HepG2 (cell line): ENCODE measurements around the gene HMGB2. TPM values are rescaled to one million over a fixed set of nuclear protein-coding genes. Genes with fewer than 3 reads are reported as not detected.

Source experiments
- ATAC-seq: fragments of 200-7000 bp; cut with Tn5 transposase; 3 replicates; pipeline ENCODE4 v1.9.1; 2020; ENCODE audit warnings: mild to moderate bottlenecking, moderate library complexity
- BruUV-seq: library from RNA; stranded (reverse); fragments of 400-500 nt; replicated peaks from 2 replicates; lab custom pipeline; 2021; lab: Mats Ljungman, UMichigan
- CTCF ChIA-PET: fragments of 300-600 bp; formaldehyde crosslinking; extraction: SDS; loops from one replicate; lab custom pipeline; 2021; ENCODE audit warnings: low total read pairs, inconsistent platforms, low intra/inter-chr PET ratio; lab: Yijun Ruan, JAX
- POLR2A ChIA-PET: fragments of 350-600 bp; sonication (Branson Sonifier 250); formaldehyde crosslinking; loops from one replicate; lab custom pipeline; 2020; ENCODE audit warnings: antibody characterized with exemption, inconsistent platforms; lab: Yijun Ruan, JAX
- DNase-seq: peaks from one replicate; pipeline ENCODE4 v3.0.0-alpha.2; 2015; ENCODE audit warnings: low spot score
- FAIRE-seq: peaks from 3 replicates; lab custom pipeline; 2011; peaks lifted over from hg19 to GRCh38; lab: Jason Lieb, UNC
- H2AFZ ChIP-seq: one replicate; pipeline ENCODE4 v1.6.1; 2011; ENCODE audit warnings: low read length, inconsistent platforms
- H3K27ac ChIP-seq: fragments of 300-600 bp; 3 replicates; pipeline ENCODE4 v1.8.0; 2011; ENCODE audit warnings: mixed run types, mild to moderate bottlenecking, mixed read lengths, low read length, inconsistent platforms; ENCODE audit not compliant: insufficient read depth; ENCODE audit errors: extremely low read length
- H3K27me3 ChIP-seq, 2 experiments: fragments of 200-600 bp in 1 of 2; 2 replicates in 1 of 2; 3 replicates in 1 of 2; pipeline versions ENCODE4 v1.6.0 to v1.8.0; 2011; ENCODE audit warnings: low read length in 2 of 2, mild to moderate bottlenecking in 2 of 2, moderate library complexity in 2 of 2, inconsistent platforms in 1 of 2; ENCODE audit not compliant: insufficient read depth in 2 of 2, control insufficient read depth in 1 of 2
- H3K36me3 ChIP-seq, 2 experiments: fragments of 200-600 bp in 1 of 2; replicated peaks in 1 of 2; 2 replicates in 1 of 2; 3 replicates in 1 of 2; pipeline versions ENCODE4 v1.5.1 to v1.8.0; 2011; ENCODE audit warnings: low read length in 2 of 2, inconsistent platforms in 1 of 2; ENCODE audit not compliant: insufficient read depth in 2 of 2, control insufficient read depth in 1 of 2
- H3K4me1 ChIP-seq: 2 replicates; pipeline ENCODE4 v1.5.1; 2012; ENCODE audit warnings: low read length, inconsistent platforms; ENCODE audit not compliant: insufficient read depth
- H3K4me2 ChIP-seq: 2 replicates; pipeline ENCODE4 v1.6.0; 2011; ENCODE audit warnings: low read depth, low read length, inconsistent platforms
- H3K4me3 ChIP-seq, 3 experiments: fragments of 200-600 bp in 1 of 3; sonication (generic), shearing (Covaris generic) in 1 of 3; replicated peaks in 1 of 3; 2 replicates each; pipeline ENCODE4 v1.5.1; 2011 to 2016; ENCODE audit warnings: low read length in 3 of 3, inconsistent platforms in 2 of 3, low read depth in 2 of 3, mild to moderate bottlenecking in 2 of 3, control low read depth in 1 of 3, mixed read lengths in 1 of 3; ENCODE audit not compliant: insufficient read depth in 1 of 3
- H3K79me2 ChIP-seq: one replicate; pipeline ENCODE4 v1.6.1; 2011; ENCODE audit warnings: low read length, inconsistent platforms; ENCODE audit not compliant: insufficient read depth
- H3K9ac ChIP-seq: 2 replicates; pipeline ENCODE4 v1.6.0; 2011; ENCODE audit warnings: mild to moderate bottlenecking, low read depth, low read length, inconsistent platforms; ENCODE audit not compliant: insufficient read depth
- H3K9me3 ChIP-seq: 2 replicates; pipeline ENCODE4 v1.5.1; 2012; ENCODE audit warnings: mild to moderate bottlenecking, low read length
- H4K20me1 ChIP-seq: 2 replicates; pipeline ENCODE4 v1.6.0; 2011; ENCODE audit warnings: inconsistent platforms, mild to moderate bottlenecking, low read length, moderate library complexity; ENCODE audit not compliant: insufficient read depth
- ASH2L ChIP-seq: fragments of 300-600, 200-600 bp; sonication (generic); IDR thresholded peaks from 2 replicates; pipeline ENCODE4 v1.7.0; 2017; ENCODE audit warnings: low read depth, mild to moderate bottlenecking, moderate library complexity, mixed read lengths, low read length; ENCODE audit not compliant: insufficient read length
- MEIS2 ChIP-seq: sonication (generic); formaldehyde crosslinking; IDR thresholded peaks from 2 replicates; pipeline ENCODE4 v1.9.0; 2021; ENCODE audit warnings: mild to moderate bottlenecking, missing genetic modification reagents
- TBL1XR1 ChIP-seq: fragments of 150-350 bp; IDR thresholded peaks from 2 replicates; pipeline ENCODE4 v1.6.1; 2014; ENCODE audit warnings: borderline replicate concordance, low read length; ENCODE audit not compliant: partially characterized antibody
- ZNF670 ChIP-seq: sonication (generic); formaldehyde crosslinking; IDR thresholded peaks from 2 replicates; pipeline ENCODE4 v1.8.0; 2022; ENCODE audit warnings: mild to moderate bottlenecking, missing genetic modification reagents, borderline replicate concordance
- ZNF878 ChIP-seq: sonication (generic); formaldehyde crosslinking; IDR thresholded peaks from 2 replicates; pipeline ENCODE4 v1.8.1; 2023; ENCODE audit warnings: mild to moderate bottlenecking, missing genetic modification reagents, moderate library complexity
- ZSCAN20 ChIP-seq: sonication (generic); formaldehyde crosslinking; IDR thresholded peaks from 2 replicates; pipeline ENCODE4 v1.4.0; 2020; ENCODE audit warnings: missing genetic modification reagents, mild to moderate bottlenecking, borderline replicate concordance
- WGBS: methylation state at CpG from one replicate; pipeline ENCODE4 v1.1.6; 2017; ENCODE audit warnings: low lambda C conversion rate; 5-methylcytosine and 5-hydroxymethylcytosine counted together
- in situ Hi-C: cut with HindIII; loops from 2 replicates; pipeline ENCODE4 v1.10.0; 2017; ENCODE audit warnings: low pct_unique_long_range_greater_than_20kb; ENCODE audit not compliant: extremely low pct_ligation_motif_present
- intact Hi-C: fragments of 100-400 bp; cut with micrococcal nuclease; formaldehyde crosslinking; loops from one replicate; pipeline ENCODE4 v1.10.0; 2022; ENCODE audit not compliant: unreplicated experiment
- polyA plus RNA-seq, 8 experiments: library from polyadenylated mRNA; depleted of rRNA in 3 of 8; stranded (reverse) in 7 of 8; unstranded in 1 of 8; fragments of >200 nt; fragmentation: Illumina TruSeq in 4 of 8; extraction: Trizol in 4 of 8; gene quantifications; 2 replicates each; pipeline versions ENCODE4 v1.2.1 to v1.2.3, GENCODE V29; 2011 to 2016; ENCODE audit warnings: low read depth in 4 of 8, missing spikeins in 1 of 8, mixed read lengths in 1 of 8; ENCODE audit not compliant: insufficient read depth in 1 of 8
- total RNA-seq, 5 experiments: library from RNA; depleted of rRNA; stranded (reverse); fragments of >200 nt; fragmentation: Illumina TruSeq; extraction: Trizol; gene quantifications; 2 replicates each; pipeline ENCODE4 v1.2.3, GENCODE V29; 2016; ENCODE audit warnings: low read depth in 1 of 5
- TF ChIP-seq, protein P1 (sequence below), 2 experiments: sonication (generic) in 1 of 2; formaldehyde crosslinking in 1 of 2; IDR thresholded peaks; 2 replicates each; pipeline versions ENCODE4 v1.4.0 to v1.6.1; 2018 to 2020; ENCODE audit warnings: missing genetic modification reagents in 2 of 2, borderline replicate concordance in 1 of 2, low read depth in 1 of 2, mild to moderate bottlenecking in 1 of 2, missing biosample characterization in 1 of 2
- TF ChIP-seq, protein P2 (sequence below), 2 experiments: sonication (generic) in 1 of 2; formaldehyde crosslinking in 1 of 2; IDR thresholded peaks; 2 replicates each; pipeline versions ENCODE4 v1.4.0 to v1.6.1; 2016 to 2020; ENCODE audit warnings: borderline replicate concordance in 1 of 2, low read depth in 1 of 2, mild to moderate bottlenecking in 1 of 2, missing genetic modification reagents in 1 of 2

Gene HMGB2
- total and polyA plus RNA-seq, 2 of the 13 experiments (the other 11 are each of a cell fraction or from before 2014, with no cell fraction given), result 90.5 to 332 TPM

DNA sequence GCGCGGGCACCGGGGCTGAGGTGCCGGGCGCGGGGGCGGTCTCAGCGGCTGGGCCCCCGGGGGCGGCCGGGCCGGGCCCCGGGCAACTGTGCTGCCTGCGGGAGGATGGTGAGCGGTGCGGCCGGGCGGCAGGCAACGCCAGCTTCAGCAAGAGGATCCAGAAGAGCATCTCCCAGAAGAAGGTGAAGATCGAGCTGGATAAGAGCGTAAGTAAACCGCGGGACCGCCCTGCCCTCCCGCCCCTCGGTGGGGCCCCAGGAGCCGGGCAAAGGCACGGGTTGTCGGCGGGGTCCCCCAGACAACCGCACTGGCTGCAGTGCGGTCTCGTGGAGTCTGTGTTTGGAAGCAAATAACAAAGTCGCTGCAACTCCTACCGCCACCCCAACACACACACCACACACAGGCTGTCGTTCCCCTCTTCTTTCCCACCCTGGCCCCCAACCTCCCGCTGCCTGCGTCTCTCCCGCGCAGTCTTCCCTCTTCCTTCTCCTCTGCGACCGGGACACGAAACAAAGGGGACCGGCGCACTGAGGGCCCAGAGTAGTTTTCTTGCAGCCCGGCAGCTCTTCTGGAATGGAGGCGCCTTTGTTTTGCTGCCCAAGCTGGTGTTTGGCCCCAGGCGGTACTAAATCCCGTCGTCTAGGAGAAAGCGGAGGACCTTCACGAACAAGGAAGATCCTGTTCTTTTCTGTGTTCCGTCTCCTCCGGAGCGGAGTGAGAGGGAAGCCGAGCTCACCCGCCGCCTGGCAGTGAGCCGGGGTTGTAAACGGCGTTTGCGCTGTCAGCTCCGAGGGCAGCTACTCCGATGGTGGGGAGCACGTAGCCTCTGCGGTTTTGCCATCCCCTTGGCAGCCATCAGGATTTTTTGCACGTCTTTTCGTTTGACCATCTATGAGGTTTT is 37.4 kb upstream of the HMGB2 start:
- Histone ChIP-seq H3K36me3 (peaks cover 2% of the 10 kb centered on the region in 2 experiments), H3K79me2 (peaks cover 28% of the 10 kb centered on the region), H3K4me2 (peak overlapping the region; percentile 74), H4K20me1 (no peaks in the 10 kb centered on the region), H2AFZ (no peak overlapping the region), H3K27me3 (no peaks in the 10 kb centered on the region; a peak in 1 of 5 replicates), H3K9me3 (no peaks in the 10 kb centered on the region), H3K9ac (peak overlapping the region; percentile 81), H3K4me1 (peaks cover 17% of the 10 kb centered on the region), H3K4me3 (peak overlapping the region; percentile 91 to 94 (median 92)), H3K27ac (peak overlapping the region; percentile 74)
- intact Hi-C loops, result loop anchor here (2.0 kb wide), 1 partner anchor 45 kb away; no protein-coding TSS in a partner anchor
- peak; percentile 65 for ATAC-seq
- no TSS peak for BruUV-seq
- DNase-seq, result peak; percentile 29
- in situ Hi-C loops, result loop anchor here (5.0 kb wide), 1 partner anchor 39 kb away; the partner anchor contains the start of gene HMGB2
- no peak for FAIRE-seq
- ChIA-PET POLR2A (interaction anchor here (1.4 to 6.1 kb wide), 2 partner anchors 31 to 37 kb away, joined by 3 to 109 read pairs; partner anchors contain the start of gene HMGB2), CTCF (no interaction called here)
- under 1% methylated on average over 31 of the region's 68 CpGs for WGBS
- 0 out of 2 replicates have a peak, but pooled peaks have one; percentile 6 for TF ChIP-seq ZSCAN20 (CRISPR knock-in tag)
- TF ChIP-seq, protein P1, sequence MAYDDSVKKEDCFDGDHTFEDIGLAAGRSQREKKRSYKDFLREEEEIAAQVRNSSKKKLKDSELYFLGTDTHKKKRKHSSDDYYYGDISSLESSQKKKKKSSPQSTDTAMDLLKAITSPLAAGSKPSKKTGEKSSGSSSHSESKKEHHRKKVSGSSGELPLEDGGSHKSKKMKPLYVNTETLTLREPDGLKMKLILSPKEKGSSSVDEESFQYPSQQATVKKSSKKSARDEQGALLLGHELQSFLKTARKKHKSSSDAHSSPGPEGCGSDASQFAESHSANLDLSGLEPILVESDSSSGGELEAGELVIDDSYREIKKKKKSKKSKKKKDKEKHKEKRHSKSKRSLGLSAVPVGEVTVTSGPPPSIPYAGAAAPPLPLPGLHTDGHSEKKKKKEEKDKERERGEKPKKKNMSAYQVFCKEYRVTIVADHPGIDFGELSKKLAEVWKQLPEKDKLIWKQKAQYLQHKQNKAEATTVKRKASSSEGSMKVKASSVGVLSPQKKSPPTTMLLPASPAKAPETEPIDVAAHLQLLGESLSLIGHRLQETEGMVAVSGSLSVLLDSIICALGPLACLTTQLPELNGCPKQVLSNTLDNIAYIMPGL (CRISPR knock-in tag; IDR thresholded peaks at IDR 0.05; ENCODE audit: borderline replicate concordance in 1 of 2, low read depth in 1 of 2), result peak; percentile 31 to 62; a peak in 2 of 4 replicates
- TF ChIP-seq MEIS2 (CRISPR knock-in tag), result 0 out of 2 replicates have a peak, but pooled peaks have one; percentile 22
- TF ChIP-seq ZNF670 (CRISPR knock-in tag), result no peak
- TF ChIP-seq ASH2L, result peak; percentile 73
- TF ChIP-seq, protein P2, sequence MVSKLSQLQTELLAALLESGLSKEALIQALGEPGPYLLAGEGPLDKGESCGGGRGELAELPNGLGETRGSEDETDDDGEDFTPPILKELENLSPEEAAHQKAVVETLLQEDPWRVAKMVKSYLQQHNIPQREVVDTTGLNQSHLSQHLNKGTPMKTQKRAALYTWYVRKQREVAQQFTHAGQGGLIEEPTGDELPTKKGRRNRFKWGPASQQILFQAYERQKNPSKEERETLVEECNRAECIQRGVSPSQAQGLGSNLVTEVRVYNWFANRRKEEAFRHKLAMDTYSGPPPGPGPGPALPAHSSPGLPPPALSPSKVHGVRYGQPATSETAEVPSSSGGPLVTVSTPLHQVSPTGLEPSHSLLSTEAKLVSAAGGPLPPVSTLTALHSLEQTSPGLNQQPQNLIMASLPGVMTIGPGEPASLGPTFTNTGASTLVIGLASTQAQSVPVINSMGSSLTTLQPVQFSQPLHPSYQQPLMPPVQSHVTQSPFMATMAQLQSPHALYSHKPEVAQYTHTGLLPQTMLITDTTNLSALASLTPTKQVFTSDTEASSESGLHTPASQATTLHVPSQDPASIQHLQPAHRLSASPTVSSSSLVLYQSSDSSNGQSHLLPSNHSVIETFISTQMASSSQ (IDR thresholded peaks at IDR 0.05; ENCODE audit: low read depth), result no peak
- TF ChIP-seq, protein P2 (CRISPR knock-in tag; IDR thresholded peaks at IDR 0.05; ENCODE audit: borderline replicate concordance), result no peak; the same call in 1 of the 2 replicates
- TF ChIP-seq ZNF878 (CRISPR knock-in tag), result 0 out of 2 replicates have a peak, but pooled peaks have one; percentile 17
- no peak for TF ChIP-seq TBL1XR1
